ENCODE data around the gene ENO3.

- TF ChIP-seq, protein P1, sequence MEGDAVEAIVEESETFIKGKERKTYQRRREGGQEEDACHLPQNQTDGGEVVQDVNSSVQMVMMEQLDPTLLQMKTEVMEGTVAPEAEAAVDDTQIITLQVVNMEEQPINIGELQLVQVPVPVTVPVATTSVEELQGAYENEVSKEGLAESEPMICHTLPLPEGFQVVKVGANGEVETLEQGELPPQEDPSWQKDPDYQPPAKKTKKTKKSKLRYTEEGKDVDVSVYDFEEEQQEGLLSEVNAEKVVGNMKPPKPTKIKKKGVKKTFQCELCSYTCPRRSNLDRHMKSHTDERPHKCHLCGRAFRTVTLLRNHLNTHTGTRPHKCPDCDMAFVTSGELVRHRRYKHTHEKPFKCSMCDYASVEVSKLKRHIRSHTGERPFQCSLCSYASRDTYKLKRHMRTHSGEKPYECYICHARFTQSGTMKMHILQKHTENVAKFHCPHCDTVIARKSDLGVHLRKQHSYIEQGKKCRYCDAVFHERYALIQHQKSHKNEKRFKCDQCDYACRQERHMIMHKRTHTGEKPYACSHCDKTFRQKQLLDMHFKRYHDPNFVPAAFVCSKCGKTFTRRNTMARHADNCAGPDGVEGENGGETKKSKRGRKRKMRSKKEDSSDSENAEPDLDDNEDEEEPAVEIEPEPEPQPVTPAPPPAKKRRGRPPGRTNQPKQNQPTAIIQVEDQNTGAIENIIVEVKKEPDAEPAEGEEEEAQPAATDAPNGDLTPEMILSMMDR (conservative IDR thresholded peaks at IDR 0.05; ENCODE audit: low read length), result no peak
- no peak for TF ChIP-seq EZH2phosphoT487 (IDR thresholded peaks at IDR 0.05; ENCODE audit: borderline replicate concordance, low read depth, low read length)
These were observed 567 bp downstream of the ENO3 start for GRCh38 chr17:4951486-4951885.

Data from OCI-LY7 (cell line).